Amniotic epithelial cell (primary cell): Measurements from ENCODE around the gene TLE3.

ENCODE experiments used
- DNase-seq: peaks from one replicate; pipeline ENCODE4 v3.0.0-alpha.2; 2010; ENCODE audit warnings: low read depth

Gene TLE3

DNA sequence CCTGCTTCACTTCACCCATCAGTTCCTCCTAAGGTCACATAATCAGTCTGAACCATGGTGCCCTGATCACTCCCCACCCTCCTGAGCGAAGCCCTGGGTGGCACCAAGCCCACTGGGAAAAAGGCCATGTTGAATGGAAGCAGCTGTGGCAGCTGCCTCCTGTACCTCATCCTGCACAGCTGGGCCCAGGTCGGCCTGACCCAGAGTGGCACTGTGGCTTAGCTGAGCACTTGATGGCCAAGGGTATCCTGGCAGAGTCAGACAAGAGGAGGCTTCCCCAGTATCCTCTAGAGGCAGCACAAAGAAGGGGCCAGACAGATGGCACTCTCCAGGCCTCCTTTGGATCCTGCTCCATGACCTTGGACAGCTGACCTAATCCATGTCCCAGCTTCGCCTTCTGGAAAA, 68.4 kb downstream of the TLE3 start:
- no peak for DNase-seq

DNA sequence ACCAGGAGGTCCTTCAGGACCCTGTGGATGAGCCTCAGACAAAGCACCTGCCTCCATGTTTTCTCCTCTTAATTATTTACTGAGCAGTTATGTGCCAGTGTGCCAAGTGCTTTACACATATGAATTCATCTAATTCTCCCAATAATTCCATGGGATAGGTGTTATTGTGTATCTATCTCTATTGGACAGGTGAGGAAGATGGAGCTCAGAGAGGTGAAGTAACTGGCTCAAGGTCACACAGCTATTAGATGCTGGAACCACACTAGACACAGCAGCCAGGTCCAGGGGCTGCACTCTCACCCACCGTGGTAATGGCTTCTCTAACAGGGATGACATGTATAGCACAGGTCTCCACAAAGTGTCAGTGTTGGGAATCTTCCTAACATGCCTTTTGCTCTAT, 70.2 kb downstream of the TLE3 start:
- no peak for DNase-seq

DNA sequence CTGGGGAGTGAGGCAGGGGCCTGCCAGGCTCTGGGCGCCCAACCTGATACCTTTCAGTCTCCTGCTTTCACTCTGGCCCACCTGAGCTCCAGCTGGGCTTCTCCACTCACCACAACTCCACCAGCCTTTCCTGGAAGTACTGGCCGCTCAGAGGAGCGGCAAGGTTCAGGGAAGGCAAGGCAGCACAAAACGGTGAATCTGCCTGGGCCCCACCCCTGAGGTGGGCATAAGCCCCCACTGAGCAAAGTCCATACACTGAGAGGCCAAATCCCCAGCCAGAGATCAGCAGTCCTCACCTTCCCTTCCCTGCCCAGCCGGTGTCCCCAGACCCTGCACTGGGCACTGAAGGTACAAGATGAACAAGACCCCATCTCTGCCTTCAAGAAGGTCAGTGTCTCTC, 70.7 kb downstream of the TLE3 start:
- no peak for DNase-seq

DNA sequence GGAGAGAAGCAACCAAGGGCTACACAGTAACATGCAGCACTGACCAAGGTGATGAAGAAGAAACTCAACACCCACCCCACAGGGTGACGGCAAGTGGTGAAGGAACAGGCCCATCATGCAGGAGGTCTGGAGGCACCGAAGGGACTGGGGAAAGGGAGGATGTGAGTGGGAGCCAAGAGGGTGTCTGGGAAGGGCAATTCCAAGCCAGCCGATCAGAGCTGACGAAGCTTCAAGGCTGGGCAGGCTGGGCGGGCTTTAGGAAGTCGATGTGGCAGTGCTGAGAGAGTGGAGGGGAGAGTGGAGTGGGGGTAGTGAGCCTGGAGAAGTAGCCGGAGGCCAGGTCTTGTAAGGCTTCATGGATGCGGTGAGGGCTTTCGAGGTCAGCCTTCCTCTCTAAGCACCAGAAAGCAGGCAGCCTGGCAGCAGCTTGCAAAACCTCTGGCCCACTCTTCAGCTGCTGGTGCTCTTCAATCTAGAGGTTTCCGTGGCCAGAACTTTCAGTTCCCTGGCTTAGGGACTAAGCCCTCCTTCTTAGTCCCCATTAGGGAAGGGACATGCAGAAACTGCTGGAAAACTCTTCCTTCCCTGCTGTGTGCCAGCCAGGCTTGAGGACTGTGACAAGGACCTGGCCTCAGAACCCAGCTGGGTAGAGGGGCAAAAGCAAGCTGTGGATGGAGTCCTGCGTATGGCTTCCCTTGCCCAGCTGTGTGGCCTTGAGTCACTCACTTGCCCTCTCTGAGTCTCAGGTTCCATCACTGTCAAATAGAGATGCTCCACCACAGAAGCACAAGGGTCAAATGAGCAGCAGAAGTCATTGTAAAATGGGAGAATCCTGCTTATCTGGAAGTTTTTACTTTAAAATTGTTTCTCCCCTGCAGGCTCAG, 72.1 kb downstream of the TLE3 start:
- DNase-seq, result no peak

DNA sequence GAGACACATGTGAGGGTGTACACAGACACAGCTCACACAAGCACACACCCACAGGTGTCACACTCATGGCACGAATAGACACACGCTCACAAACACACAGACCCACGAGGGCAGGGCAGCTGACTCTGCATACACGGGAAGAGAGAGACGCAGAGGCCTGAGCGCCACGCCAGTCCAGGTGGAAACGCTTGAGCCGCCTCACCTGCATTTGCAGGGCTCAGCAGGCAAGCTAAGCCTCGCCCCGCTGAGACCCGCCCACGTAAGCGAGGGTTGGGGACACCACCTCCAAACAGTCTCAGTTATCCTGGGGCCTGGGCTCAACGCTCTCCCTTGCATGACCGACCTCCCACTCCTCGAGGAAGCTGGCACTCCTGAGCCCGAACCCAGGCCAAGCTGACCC, 73.2 kb downstream of the TLE3 start:
- no peak for DNase-seq

DNA sequence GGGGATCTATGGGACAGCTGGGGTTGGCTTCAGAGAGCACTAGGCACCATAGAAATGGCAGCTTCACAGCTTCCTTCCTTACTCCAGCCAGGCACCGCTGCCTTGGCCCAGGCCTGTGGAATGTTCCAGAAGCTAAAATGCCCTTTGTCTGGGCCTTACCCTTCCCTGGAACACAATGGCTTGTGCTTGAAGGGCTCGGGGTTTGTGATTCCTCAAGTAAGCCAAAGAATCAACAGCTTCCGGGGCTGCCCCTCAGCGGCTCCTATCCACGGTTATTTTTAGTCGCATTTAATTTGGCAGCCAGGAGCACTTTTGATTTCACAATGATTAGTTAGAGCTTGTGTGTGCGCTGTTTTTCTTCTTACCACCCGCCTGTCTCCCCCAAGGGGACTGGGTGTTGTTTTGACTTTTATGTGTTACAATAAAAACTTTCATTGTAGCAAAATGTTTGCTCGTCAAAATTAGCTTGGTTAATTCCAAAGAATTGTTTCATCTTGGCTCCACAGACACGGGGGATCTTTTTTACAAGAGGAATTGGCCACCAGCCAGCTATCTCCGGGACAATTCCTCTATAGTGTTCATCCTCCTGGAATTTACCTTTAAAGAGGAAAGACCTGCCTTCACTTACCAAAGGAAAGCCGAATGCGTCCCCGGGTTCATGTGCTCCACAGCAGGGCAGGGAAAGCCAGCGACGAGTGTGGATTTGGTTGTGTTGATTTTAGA, 73.8 kb downstream of the TLE3 start:
- peak; percentile 32 for DNase-seq

DNA sequence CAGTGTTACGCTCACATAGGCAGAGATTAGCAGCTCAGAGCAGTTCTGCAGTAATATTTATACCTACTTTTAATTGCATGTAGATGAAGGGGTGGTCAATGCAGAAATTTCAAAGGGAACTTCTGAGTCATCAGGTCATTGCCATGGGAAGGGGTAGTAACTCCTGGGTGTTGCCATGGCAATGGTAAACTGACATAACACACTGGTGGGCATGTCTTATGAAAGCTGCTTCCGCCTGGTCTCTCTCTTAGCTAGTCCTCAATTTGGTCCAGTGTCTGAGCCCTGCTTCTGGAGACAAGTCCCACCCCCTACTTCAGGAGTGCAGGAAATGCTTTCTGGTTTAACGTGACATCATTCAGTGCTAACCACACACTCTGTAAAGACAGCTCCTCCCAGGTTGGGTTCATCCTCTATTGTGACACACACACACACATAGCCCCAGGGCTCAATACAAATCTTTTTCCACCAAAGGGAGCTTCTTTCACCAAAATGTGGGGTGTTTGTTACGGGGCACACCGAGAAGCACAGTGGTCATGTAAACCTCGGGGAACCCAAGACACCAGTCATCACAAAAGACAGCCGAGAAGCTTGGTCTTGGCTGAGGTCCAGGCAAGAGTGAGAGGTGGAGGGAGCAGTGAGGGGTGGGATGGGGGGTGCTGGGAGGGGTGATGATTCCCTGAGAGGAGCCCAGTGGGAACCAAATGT, 74.5 kb downstream of the TLE3 start:
- DNase-seq, result peak; percentile 88

DNA sequence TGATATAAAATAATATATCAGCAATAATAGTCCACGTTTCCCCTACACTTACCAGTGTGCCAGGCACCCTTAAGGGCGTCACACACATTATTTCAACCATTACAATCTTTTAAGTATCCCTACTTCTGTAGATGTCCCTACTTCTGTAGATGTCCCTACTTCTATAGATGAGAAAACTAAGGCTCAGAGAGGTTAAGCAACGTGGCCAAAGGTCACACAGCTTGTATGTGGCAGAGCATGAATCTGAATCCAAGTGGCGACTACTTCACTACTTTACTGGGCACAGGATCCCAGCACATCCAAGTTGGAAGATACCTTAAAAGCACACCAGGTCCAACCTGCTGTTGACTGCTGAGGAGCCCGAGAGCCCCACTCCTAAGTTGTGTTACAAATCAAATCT, 77.5 kb downstream of the TLE3 start:
- no peak for DNase-seq

DNA sequence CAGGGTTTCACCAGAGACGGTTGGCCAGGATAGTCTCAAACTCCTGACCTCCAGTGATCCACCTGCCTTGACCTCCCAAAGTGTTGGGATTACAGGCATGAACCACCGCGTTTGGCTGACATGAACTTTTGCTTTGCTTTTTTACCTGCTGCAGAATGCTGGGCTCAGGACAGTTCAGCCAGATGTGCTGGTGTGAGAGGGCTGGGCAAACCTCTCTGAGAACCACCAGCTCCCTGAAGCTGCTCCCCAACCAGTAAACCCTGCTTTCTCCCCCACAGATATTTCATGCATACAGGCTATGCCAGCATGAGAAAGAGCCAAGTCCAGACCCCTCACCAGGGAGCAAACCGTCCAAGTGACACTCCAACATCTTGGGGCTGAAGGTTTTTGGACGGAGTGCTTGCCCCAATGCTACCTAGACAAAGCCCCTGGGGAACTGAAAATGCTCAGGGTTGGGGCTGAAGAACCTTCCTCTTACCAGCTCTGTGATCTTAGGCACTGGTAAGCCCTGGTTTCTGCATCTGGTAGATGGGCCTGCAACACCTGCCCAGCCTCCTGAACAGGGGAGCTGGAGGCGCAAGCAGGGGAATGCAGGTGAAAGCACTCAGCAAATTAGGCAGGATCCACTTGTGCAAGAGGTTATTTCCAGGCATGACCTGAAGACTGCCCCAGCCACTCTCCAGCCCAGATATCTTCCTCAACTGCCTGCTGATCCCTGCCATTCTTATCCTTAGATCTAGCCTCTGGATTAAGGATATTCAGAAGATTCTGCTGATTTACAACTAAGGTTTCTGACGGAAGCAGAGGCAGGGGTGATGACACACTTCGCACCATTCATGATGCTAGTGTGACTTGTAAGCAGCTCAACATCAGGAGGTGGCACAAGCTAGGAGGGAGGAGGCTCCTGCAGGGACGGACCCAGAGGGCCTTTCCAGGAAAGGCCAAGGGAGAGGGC, 78.8 kb downstream of the TLE3 start:
- no peak for DNase-seq

DNA sequence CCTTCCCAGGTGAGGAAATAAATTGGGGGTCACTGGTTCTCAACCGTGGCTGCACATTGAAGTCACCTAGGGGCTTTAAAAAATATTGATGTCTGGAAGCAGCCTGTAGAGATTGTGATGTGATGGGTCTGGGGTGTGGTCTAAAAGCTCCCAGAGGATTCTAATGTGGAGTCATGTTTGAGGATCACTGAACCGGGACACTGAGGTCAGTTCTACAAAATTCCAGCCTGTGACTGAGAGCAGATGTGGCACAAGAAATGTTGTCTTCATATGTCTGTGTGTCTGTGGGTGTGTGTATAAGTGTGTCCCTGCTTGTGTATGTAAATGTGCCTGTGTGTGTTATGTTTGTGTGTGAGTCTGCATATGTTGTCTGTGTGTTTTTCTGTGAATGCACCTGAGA, 79.9 kb downstream of the TLE3 start:
- no peak for DNase-seq

DNA sequence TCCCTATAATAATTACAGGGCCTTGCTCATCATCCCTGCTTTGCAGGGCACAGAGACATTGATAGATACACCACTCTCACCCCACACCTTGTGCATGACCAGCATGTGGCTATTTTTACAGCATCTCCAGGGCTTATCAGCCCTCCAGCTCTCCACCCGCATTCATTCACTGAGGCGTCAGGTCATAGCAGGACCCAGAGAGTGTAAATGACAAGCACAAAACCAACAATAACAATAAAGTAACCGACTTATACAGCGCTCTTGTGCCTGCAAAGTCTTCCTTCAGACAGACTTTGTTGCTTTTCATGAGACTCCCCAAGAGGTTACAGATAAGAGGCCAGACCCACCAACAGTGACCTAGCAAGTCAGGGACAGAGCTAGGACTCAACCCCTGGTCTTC, 80.7 kb downstream of the TLE3 start:
- DNase-seq, result no peak

DNA sequence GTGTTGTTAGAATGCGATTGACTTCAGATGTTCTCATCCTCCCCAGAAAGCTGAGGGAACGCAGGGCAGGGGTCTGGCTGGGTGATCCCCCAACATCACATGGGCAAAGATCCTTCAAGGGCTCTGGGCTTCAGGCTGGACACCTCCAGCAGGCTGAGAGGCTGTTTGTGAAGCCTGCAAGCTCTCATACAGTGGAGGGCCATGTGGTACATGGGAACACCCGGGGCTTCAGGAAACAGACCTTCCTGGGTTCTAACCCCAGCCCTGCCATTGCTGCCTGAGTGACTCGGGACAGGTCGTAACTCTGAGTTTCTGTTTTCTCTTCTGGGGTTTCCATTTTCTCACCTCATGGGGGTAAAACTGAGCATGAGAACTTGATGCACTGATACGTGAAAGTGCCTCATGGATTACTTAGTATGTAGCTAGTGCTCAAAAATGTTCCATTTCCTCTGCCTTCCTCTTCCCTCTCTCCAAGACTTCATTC, 81.2 kb downstream of the TLE3 start:
- no peak for DNase-seq

DNA sequence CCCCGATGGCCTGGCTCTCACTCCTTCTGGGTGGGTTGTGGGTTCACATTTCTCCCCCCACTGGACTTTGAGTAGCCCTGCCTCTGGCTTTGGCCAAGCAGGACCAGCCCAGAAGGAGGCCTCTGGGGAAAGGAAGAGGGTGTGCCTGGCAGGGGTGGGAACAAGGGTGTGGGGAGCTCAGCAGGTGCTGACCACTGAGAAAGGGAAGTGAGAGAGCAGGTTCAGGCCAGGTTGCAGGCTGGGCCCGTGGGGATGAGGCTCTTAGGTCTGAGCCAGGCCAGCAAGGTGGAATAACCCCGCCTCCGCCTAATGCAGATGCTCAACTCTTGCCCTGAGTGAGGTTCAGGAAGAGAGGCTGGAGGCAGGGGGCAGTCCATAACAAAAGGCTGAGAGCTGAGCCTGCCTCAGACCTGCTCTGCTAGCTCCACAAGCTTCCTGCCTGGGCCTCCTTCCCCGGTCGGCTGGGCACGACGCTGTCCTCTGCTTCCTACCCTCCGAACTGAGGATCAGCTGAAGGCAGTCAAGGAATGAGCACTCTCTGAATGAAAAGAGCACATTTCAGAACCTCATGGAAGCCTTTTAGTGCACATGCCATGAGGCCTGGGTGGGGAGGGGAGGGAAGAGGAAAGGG, 82.7 kb downstream of the TLE3 start:
- DNase-seq, result no peak

DNA sequence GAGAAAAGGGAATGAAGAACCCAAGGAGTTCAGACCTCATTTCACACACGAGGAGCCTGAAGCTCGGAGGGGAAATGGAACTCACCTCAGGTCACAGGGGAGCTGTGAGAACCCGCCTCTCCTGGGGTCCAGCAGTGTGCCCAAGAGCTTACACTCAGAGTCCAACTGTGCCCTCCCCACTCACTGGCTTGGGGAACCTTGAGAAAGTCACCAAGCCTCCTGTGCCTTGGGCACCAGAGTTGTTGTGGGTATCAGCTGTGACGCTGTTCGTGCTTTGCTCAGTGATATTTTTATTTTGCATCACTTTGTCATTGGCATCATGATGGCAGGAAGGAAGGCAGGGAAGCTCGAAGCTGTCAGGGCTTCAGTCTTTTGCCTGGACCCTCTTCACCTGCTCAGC, 83.4 kb downstream of the TLE3 start:
- no peak for DNase-seq

DNA sequence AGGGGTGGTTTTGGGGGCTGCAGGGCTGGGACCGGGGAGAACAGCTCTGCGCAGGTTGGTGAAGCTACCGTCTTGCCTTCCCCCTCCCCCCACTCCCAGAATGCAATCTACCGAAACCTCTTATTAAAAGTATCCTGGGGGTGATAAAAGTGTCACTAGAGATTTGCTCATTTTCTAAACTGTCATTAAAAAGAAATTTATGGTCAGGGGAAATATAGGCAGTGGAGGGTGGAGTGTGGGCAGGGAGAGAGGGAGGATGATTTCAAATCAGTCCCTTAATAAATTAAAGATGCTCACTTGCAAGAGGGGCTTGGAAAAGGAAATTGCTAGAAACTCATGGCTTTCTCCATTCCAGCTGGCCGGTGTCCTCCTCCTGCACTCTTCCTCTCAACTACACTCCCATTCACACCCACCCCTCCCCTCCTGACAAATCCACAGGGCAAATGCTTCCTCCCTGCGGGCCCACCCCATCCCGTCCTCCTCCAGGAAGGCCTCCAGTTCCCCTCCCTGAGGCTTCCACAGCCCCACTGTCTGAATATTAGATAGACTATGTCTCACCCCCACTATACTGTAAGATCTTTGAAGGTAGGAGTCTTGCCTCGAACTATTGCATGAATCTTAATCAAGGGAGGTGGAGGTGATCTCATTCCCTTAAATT, 83.9 kb downstream of the TLE3 start:
- DNase-seq, result no peak

DNA sequence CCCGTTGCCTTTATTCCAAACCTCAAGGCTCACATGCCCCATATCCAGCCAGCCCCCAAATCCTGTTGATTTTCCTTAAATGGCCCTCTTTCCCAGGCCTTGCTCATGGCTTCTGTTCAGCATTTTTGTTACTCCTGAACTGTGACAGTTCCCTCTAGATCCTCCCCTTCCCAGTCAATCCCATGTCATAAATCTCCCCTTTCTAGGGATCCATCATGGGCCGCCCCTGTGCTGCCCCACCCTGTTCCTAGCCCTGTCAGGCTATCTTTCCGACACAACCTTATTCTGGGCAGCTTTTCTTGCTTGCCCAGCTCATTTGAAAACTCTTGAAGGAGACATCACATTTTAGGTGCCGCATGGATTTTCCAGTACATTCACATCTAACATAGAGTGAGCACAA, 84.8 kb downstream of the TLE3 start:
- DNase-seq, result no peak

DNA sequence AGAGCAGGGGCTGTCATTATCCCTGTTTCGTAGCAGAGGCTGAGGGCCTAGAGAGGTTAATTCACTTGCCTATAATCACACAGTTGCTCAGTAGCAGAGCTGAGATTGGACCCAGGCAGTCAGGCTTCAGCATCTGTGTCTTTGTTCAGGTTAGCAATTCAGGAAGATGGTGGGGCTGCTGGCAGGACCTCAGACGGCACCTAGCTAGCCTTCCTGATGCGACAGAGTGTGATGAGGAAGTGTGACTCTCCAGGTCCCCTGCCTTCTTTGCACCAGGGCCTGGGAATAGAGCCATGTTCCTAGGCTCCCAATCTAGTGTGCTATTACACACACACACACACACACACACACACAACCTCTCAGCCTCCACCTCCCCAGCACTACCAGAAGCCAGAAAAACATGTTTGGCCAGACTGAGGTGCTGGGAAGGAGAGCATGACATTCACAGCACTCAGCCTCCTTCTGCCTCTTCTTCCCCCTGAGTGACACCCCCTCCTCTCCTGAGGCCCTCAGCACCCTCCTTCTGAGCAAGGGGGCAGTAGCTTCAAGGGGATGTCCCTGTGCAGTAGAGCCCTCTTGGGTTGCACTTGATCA, 88.9 kb downstream of the TLE3 start:
- no peak for DNase-seq

DNA sequence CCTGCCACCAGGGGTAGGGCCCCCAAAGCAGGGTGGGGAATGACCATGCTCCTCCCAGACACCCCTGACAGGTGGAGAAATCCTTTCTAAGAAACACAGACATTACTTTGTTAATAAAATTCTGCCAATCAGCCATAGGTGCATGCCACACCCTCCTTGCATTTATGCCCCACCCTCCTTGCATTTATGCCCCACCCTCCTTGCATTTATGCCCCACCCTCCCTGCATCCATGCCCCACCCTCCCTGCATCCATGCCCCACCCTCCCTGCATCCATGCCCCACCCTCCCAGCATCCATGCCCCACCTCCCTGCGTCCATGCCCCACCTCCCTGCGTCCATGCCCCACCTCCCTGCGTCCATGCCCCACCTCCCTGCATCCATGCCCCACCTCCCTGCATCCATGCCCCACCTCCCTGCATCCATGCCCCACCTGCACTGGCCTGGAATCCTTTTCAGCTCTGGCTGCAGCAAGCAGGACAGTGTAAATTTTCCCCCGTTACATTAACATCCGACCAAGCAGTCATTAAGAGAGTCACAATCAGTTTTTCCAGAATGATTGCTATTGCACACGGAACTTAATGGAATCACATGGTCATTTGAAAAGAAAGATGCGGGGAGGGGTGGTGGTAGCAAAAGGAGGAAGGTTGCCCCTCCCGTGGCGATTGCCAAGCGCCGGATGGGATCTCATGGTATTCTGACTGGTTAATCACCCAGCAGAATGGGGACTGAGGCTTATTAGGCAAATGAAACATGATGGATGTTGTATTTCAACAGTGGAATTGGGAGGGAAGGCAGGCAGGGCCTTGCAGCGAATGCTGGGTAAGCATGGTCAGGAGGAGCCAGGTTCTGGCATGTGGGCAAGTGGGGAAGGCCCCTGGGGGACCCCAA, 91.2 kb downstream of the TLE3 start:
- DNase-seq, result no peak

DNA sequence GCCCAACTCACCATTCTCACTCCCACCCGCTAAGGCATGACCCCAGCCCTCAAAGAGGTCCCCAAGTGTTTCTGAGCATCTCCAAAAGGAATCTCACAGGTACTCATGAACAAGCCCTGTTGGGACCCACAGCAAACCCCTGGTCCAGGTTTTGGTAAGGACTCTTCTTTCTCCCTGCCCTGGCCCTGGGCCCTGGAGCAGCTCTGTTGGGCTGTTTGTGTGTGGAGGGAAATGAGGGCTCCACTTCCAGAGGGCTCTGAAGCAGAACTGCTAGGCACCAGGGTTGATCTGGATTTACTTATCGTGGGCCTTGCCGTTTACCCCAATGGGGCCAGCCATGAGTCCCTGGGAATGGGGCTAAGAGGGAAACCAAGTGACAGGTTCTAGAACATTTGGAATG, 92.9 kb downstream of the TLE3 start:
- no peak for DNase-seq
